ENCODE measurements around the gene CCDC57. TPM values are rescaled to one million over a fixed set of nuclear protein-coding genes. Genes with fewer than 3 reads are reported as not detected.
"Not testable (repeated sequence)": the region's sequence is repeated elsewhere in the genome, so short reads cannot be mapped to it uniquely, and the experiment has no call there.

CCDC57 gene
- total and polyA plus RNA-seq, 2 of the 8 experiments (the other 6 are each of a cell fraction or from before 2014, with no cell fraction given): 8.4 to 12.9 TPM

- H3K18ac ChIP-seq (ENCODE audit: extremely low read depth, low read length); H2AFZ ChIP-seq (ENCODE audit: low read length); H3K9me3 ChIP-seq (ENCODE audit: insufficient read depth in 2 of 2, low read depth in 1 of 2, low read length in 1 of 2); H3K56ac ChIP-seq (replicated peaks; ENCODE audit: insufficient read length, low read depth, low read length); H3K36me3 ChIP-seq (ENCODE audit: control insufficient read depth in 2 of 4, insufficient read depth in 4 of 4, low read length in 3 of 4); H2BK120ac ChIP-seq (replicated peaks; ENCODE audit: low read depth, low read length); H3K4ac ChIP-seq (replicated peaks; ENCODE audit: insufficient read length, low read depth, low read length); FAIRE-seq; H4K5ac ChIP-seq (ENCODE audit: insufficient read length, low read depth, low read length); H3K23me2 ChIP-seq (ENCODE audit: low read depth, low read length); H4K91ac ChIP-seq (replicated peaks; ENCODE audit: insufficient read length, low read length); H2BK20ac ChIP-seq (ENCODE audit: low read length); H3K14ac ChIP-seq (ENCODE audit: insufficient read length); H2BK12ac ChIP-seq (ENCODE audit: low read depth, low read length); H2BK15ac ChIP-seq (ENCODE audit: low read length); H3K27ac ChIP-seq (ENCODE audit: low read depth, low read length); H2AK5ac ChIP-seq (ENCODE audit: low read depth, low read length); H3K79me1 ChIP-seq (ENCODE audit: low read depth, low read length); H3K23ac ChIP-seq (ENCODE audit: insufficient read length); H2BK5ac ChIP-seq (ENCODE audit: low read depth, low read length); H3K79me2 ChIP-seq (ENCODE audit: control insufficient read depth in 1 of 2, insufficient read depth in 2 of 2, low read length in 2 of 2); H4K8ac ChIP-seq (ENCODE audit: extremely low read depth, insufficient read depth, low read length): not testable (repeated sequence)
- TF ChIP-seq RBBP5 (IDR thresholded peaks at IDR 0.05; ENCODE audit: borderline replicate concordance, low read depth, low read length) (peak; percentile 34; the same call in 1 of the 2 replicates), RXRA (IDR thresholded peaks at IDR 0.05; ENCODE audit: insufficient read depth, low read depth, low read length) (peak; percentile 82; the same call in 1 of the 2 replicates), NANOG (IDR thresholded peaks at IDR 0.05; ENCODE audit: insufficient read depth, low read depth, low read length, poor library complexity, severe bottlenecking) (peak; percentile 31), SP1 (IDR thresholded peaks at IDR 0.05; ENCODE audit: low read depth, low read length) (peak; percentile 57; the same call in 1 of the 2 replicates)
- POLR2A ChIA-PET (ENCODE audit: partially characterized antibody): interaction anchor here (1.2 kb wide), 1 partner anchor 119 kb away, joined by 3 read pairs; no protein-coding TSS in a partner anchor
- WGBS, 2 experiments (ENCODE audit: extremely low coverage in 1 of 2, insufficient coverage in 1 of 2, insufficient read length in 1 of 2, insufficient replicate concordance in 2 of 2, low coverage in 1 of 2, low lambda C conversion rate in 2 of 2, missing lambda C conversion rate in 1 of 2): 9% methylated on average over 17 of the region's 17 CpGs; no CpG with 5 or more reads in 1 of the 2 experiments
- DNase-seq (ENCODE audit: low read depth in 1 of 2, low spot score in 2 of 2): peak in 1 of 2 experiments; percentile 59
- H3K9ac ChIP-seq (replicated peaks in 1 of 4; ENCODE audit: extremely low read depth in 1 of 4, low read depth in 3 of 4, low read length in 3 of 4): peak overlapping the region in 1 of 4 experiments; percentile 5; a peak in 1 of 7 replicates
- CTCF ChIA-PET (ENCODE audit: partially characterized antibody): interaction anchor here (1.4 kb wide), 1 partner anchor 23 kb away, joined by 3 read pairs; no protein-coding TSS in a partner anchor
- peaks cover 8 to 20% (median 14%) of the 10 kb centered on the region in 4 experiments for H3K4me1 ChIP-seq (replicated peaks in 1 of 4; ENCODE audit: control insufficient read depth in 3 of 4, insufficient read depth in 4 of 4, low read length in 3 of 4)
- H3K27me3 ChIP-seq (replicated peaks in 1 of 4; ENCODE audit: control insufficient read depth in 3 of 4, extremely low read depth in 1 of 4, insufficient read depth in 3 of 4, low read length in 3 of 4): peaks cover 54 to 87% (median 81%) of the 10 kb centered on the region in 4 experiments
- H3K4me2 ChIP-seq (ENCODE audit: insufficient read depth in 1 of 2, low read depth in 2 of 2, low read length in 2 of 2): peak overlapping the region; percentile 24 to 65
- H3K4me3 ChIP-seq (ENCODE audit: extremely low read depth in 1 of 4, insufficient read depth in 2 of 4, low read depth in 3 of 4, low read length in 4 of 4): peak overlapping the region in 3 of 4 experiments; percentile 32 to 39 (median 37); a peak in 5 of 8 replicates
- peaks cover 35 to 43% of the 10 kb centered on the region in 2 experiments for H4K20me1 ChIP-seq (replicated peaks in 1 of 2; ENCODE audit: control insufficient read depth in 1 of 2, insufficient read depth in 2 of 2, low read length in 2 of 2)
Observed at GRCh38 chr17:82174042-82174857, 38.4 kb downstream of the CCDC57 start.
